ENCODE measurements around the gene RABL6. TPM values are rescaled to one million over a fixed set of nuclear protein-coding genes. Genes with fewer than 3 reads are reported as not detected.
"Not testable (repeated sequence)": the region's sequence is repeated elsewhere in the genome, so short reads cannot be mapped to it uniquely, and the experiment has no call there.

RABL6 gene
- total and polyA plus RNA-seq, 2 donors (not counting 1 experiment from before 2014, with no cell fraction given), result 36.8 to 59.6 TPM

GRCh38 chr9:136760834-136761544 lies 46.8 kb upstream of the RABL6 start:
- H3K9ac ChIP-seq (ENCODE audit: insufficient read depth, low read length); H3K9me3 ChIP-seq (ENCODE audit: control insufficient read depth, insufficient read depth, low read depth, low read length); H3K27ac ChIP-seq (ENCODE audit: insufficient read depth, low read length); H2AFZ ChIP-seq (ENCODE audit: low read length); H3K4me1 ChIP-seq (ENCODE audit: control insufficient read depth, extremely low read depth, insufficient read depth, low read length); H4K20me1 ChIP-seq (ENCODE audit: control insufficient read depth, extremely low read depth, insufficient read depth, low read length); H3K4me3 ChIP-seq (replicated peaks in 1 of 4; ENCODE audit: control extremely low read depth in 1 of 4, insufficient read depth in 1 of 4, low read depth in 3 of 4, low read length in 4 of 4); H3K27me3 ChIP-seq (ENCODE audit: control insufficient read depth, insufficient read depth, low read length); H3K79me2 ChIP-seq (ENCODE audit: control insufficient read depth, insufficient read depth, low read length); H3K36me3 ChIP-seq (ENCODE audit: control insufficient read depth, insufficient read depth, low read length); H3K4me2 ChIP-seq (ENCODE audit: extremely low read depth, insufficient read depth, low read length): not testable (repeated sequence)
- peak; percentile 53 to 56 for DNase-seq (ENCODE audit: low read depth in 2 of 2)
- TF ChIP-seq CTCF (conservative IDR thresholded peaks at IDR 0.05 in 1 of 2, IDR thresholded peaks at IDR 0.05 in 1 of 2; ENCODE audit: low read depth in 1 of 2, low read length in 2 of 2), result peak; percentile 63 to 81

- H3K36me3 ChIP-seq (ENCODE audit: control insufficient read depth, insufficient read depth, low read length), result no peaks in the 10 kb centered on the region
- no peak overlapping the region for H3K4me2 ChIP-seq (ENCODE audit: extremely low read depth, insufficient read depth, low read length)
- no peaks in the 10 kb centered on the region for H3K79me2 ChIP-seq (ENCODE audit: control insufficient read depth, insufficient read depth, low read length)
- no peak overlapping the region for H3K9ac ChIP-seq (ENCODE audit: insufficient read depth, low read length)
- H3K27me3 ChIP-seq (ENCODE audit: control insufficient read depth, insufficient read depth, low read length), result peaks cover 3% of the 10 kb centered on the region
- H3K27ac ChIP-seq (ENCODE audit: insufficient read depth, low read length), result no peak overlapping the region
- H3K4me3 ChIP-seq (replicated peaks in 1 of 4; ENCODE audit: control extremely low read depth in 1 of 4, insufficient read depth in 1 of 4, low read depth in 3 of 4, low read length in 4 of 4), result no peak overlapping the region
- no peaks in the 10 kb centered on the region for H3K9me3 ChIP-seq (ENCODE audit: control insufficient read depth, insufficient read depth, low read depth, low read length)
- no peaks in the 10 kb centered on the region for H3K4me1 ChIP-seq (ENCODE audit: control insufficient read depth, extremely low read depth, insufficient read depth, low read length)
- no peak overlapping the region for H2AFZ ChIP-seq (ENCODE audit: low read length)
- TF ChIP-seq CTCF (conservative IDR thresholded peaks at IDR 0.05 in 1 of 2, IDR thresholded peaks at IDR 0.05 in 1 of 2; ENCODE audit: low read depth in 1 of 2, low read length in 2 of 2), result no peak
- TF ChIP-seq EZH2 (IDR thresholded peaks at IDR 0.05; ENCODE audit: low read length, missing control alignments), result no peak
- no peaks in the 10 kb centered on the region for H4K20me1 ChIP-seq (ENCODE audit: control insufficient read depth, extremely low read depth, insufficient read depth, low read length)
- DNase-seq (ENCODE audit: low read depth in 2 of 2), result no peak
Observed at GRCh38 chr9:136761545-136761981, 46.2 kb upstream of the RABL6 start.

- no peaks in the 10 kb centered on the region for H3K9me3 ChIP-seq (ENCODE audit: control insufficient read depth, insufficient read depth, low read depth, low read length)
- H3K79me2 ChIP-seq (ENCODE audit: control insufficient read depth, insufficient read depth, low read length), result no peaks in the 10 kb centered on the region
- H3K4me1 ChIP-seq (ENCODE audit: control insufficient read depth, extremely low read depth, insufficient read depth, low read length), result no peaks in the 10 kb centered on the region
- no peak for TF ChIP-seq CTCF (conservative IDR thresholded peaks at IDR 0.05 in 1 of 2, IDR thresholded peaks at IDR 0.05 in 1 of 2; ENCODE audit: low read depth in 1 of 2, low read length in 2 of 2)
- no peak for TF ChIP-seq EZH2 (IDR thresholded peaks at IDR 0.05; ENCODE audit: low read length, missing control alignments)
- no peak overlapping the region for H3K27ac ChIP-seq (ENCODE audit: insufficient read depth, low read length)
- no peak for DNase-seq (ENCODE audit: low read depth in 2 of 2)
- peaks cover 3% of the 10 kb centered on the region for H3K27me3 ChIP-seq (ENCODE audit: control insufficient read depth, insufficient read depth, low read length)
- H2AFZ ChIP-seq (ENCODE audit: low read length), result no peak overlapping the region
- H3K9ac ChIP-seq (ENCODE audit: insufficient read depth, low read length), result no peak overlapping the region
- H3K4me3 ChIP-seq (replicated peaks in 1 of 4; ENCODE audit: control extremely low read depth in 1 of 4, insufficient read depth in 1 of 4, low read depth in 3 of 4, low read length in 4 of 4), result no peak overlapping the region
- H3K36me3 ChIP-seq (ENCODE audit: control insufficient read depth, insufficient read depth, low read length), result no peaks in the 10 kb centered on the region
- H4K20me1 ChIP-seq (ENCODE audit: control insufficient read depth, extremely low read depth, insufficient read depth, low read length), result no peaks in the 10 kb centered on the region
- H3K4me2 ChIP-seq (ENCODE audit: extremely low read depth, insufficient read depth, low read length), result no peak overlapping the region
Observed at GRCh38 chr9:136762221-136762691, 45.5 kb upstream of the RABL6 start.
